Measurements from ENCODE around the gene LRP1B.

DNA sequence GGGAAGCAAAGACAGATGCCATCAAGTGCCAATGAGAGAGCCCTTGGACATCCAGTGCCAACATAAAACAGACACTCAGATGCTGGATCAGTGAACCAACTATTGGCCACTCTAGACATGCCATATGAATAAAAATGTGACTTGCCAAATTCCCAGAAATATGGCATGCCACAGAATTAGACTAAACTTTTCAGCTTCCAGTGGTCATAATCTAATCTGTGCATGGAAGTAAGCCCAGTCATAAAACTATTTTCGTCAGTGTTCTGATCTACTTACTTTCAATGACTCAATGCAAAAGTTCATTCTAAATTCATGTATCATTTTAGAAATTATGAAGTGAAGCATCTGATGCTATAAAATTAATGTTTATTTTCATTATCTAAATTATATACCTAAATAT is 1844.4 kb downstream of the LRP1B start:
- TF ChIP-seq, protein P1, sequence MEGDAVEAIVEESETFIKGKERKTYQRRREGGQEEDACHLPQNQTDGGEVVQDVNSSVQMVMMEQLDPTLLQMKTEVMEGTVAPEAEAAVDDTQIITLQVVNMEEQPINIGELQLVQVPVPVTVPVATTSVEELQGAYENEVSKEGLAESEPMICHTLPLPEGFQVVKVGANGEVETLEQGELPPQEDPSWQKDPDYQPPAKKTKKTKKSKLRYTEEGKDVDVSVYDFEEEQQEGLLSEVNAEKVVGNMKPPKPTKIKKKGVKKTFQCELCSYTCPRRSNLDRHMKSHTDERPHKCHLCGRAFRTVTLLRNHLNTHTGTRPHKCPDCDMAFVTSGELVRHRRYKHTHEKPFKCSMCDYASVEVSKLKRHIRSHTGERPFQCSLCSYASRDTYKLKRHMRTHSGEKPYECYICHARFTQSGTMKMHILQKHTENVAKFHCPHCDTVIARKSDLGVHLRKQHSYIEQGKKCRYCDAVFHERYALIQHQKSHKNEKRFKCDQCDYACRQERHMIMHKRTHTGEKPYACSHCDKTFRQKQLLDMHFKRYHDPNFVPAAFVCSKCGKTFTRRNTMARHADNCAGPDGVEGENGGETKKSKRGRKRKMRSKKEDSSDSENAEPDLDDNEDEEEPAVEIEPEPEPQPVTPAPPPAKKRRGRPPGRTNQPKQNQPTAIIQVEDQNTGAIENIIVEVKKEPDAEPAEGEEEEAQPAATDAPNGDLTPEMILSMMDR (conservative IDR thresholded peaks at IDR 0.05 in 1 of 2, IDR thresholded peaks at IDR 0.05 in 1 of 2; ENCODE audit: extremely low read depth in 1 of 2, insufficient read depth in 1 of 2, low read depth in 1 of 2, low read length in 2 of 2): no peak
- TF ChIP-seq EZH2 (IDR thresholded peaks at IDR 0.05; ENCODE audit: borderline replicate concordance, low read length): no peak
